ENCODE data around the gene DEFB113.

The DEFB113 gene

DNA sequence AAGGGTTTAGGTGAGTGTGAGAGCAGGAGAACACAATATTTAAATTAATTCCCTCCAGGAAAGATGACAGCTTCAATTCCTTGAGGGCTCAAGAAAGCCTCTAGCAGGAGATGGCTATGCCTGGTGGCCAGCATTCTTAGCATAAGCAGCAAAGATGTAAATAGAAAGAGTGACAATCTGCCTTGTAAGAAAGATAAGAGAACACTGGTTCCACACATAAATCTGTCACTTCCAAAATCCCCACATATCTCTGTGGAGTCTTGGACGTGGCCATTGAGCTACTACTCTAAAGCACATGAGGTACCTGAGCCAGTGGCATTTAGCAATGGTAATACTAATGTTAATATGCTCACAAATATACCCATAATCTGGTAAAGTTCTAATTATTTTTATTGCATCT is 34.7 kb downstream of the DEFB113 start:
- DNase-seq = no peak

DNA sequence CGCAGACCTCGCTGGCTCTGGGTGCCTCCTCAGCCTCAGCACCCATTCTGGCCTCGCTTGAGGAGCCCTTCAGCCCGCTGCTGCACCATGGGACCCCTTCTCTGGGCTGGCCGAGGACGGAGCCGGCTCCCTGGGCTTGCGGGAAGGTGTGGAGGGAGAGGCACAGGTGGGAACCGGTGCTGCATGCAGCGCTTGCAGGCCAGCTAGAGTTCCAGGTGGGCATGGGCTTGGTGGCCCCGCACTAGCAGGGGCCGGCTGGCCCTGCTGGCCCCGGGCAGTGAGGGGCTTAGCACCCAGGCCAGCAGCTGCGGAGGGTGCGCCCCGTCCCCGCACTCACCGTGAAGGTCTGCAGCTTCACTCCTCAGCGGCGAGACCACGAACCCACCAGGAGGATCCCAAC is 35.9 kb downstream of the DEFB113 start:
- no peak for DNase-seq

DNA sequence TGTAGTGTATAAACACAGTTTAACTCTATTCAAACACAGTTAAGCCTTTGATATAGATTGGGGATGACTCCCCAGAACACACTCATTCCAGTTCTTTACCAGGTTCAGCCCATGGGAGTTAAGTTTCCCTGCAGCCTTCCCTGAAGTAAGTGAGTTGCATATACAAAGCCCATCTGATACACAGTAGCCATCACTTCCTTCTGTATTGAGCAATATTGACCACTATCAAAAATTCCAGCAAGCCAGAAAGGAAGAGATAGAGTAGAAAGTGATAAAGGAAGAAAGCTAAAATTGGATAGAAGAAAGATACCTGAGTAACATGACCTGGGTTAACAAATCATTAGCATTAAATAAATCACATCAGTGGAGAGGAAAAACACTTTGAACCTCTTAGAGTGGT is 40.1 kb downstream of the DEFB113 start:
- DNase-seq = no peak

DNA sequence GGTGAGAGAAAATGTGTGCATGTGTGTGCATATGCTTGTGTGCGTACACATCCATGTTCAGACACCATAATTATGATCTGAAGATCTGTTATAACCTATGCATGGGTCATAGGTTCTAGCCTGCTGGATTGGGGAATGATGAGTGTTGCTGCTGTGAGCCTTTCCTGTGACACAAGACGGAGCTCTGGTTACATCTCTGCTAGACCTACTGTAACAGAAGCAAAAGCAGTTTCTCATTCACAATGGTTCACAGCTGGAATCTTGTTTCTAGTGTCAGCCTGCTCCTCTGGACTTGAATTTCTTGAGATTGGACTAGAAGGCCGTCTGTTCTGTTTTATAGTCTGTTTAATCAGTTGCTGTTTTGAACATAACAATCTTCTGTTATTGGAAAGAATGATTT is 45.6 kb downstream of the DEFB113 start:
- no peak for DNase-seq

DNA sequence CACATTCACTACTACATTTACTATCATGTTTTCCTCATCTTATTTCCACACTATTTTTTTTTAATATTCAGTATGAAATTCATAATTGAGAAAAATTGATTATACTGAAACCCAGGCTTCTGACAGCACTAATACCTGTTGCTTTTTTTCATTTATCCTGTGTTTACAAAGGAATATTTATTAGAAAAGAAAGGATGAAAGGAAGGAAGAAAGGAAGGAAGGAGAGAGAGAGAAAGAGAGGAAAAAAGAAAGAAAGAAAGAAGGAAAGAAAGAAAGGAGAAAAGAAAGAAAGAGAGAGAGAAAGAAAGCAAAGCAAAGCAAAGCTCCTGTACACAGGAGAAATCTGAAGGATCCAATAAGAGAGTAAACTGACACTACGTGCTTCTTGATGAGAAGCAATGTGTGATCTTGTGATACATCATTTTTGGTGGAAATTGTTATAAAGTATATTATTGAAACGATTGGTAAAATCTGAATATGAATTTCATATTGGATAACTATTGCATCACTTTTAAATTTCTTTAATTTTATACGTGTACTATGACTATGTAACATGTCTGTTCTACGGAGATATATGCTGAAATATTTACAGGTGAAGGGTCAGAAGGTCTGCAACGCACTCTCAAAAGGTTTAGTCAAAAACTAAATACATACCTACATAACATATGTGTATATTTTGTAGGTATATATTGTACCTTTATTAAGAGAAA is 49.3 kb downstream of the DEFB113 start:
- DNase-seq = no peak

DNA sequence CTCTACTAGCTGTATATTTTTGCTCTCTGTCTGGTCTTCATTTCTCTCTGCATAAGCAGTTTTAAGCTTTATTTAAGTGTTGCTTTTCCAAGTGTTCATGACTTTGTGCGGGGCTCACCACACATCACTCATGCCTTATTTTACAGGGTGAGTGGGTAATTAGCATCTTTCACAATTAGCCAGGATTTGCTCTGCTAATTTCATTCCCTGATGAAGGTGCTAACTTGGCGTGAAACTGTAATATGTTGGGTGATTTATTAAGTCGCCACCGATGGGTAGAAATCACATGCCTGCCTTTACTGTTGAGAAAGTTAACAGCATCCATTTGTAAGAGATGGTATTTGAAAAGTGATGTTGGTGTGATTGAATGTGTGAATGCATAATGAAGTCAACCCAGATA is 50.2 kb downstream of the DEFB113 start:
- DNase-seq = no peak

DNA sequence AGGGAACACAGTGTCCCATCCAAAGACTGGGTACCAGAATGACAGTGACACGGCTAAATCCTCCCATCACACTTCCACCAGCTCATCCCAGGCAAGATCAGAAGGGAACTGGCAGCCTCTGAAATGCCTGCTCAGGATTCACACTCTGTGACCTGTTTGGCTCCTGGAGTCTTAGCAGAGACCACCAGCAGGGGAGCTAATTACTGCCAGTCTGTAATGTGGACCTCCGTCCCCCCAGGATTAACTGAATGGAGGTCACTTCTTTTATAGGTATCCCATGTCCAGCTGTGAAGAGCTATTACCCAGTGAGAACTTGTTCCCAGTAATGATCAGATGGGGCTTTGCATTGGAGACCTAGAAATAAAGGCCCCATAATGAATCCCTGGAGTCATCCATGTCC is 50.6 kb downstream of the DEFB113 start:
- no peak for DNase-seq

Measured in SIG-M5 (cell line).